Type B pancreatic cell (in vitro differentiated cells): ENCODE measurements around the gene TBL3. TPM values are rescaled to one million over a fixed set of nuclear protein-coding genes. Genes with fewer than 3 reads are reported as not detected.
"Not testable (repeated sequence)": the region's sequence is repeated elsewhere in the genome, so short reads cannot be mapped to it uniquely, and the experiment has no call there.

Experiments
- DNase-seq: peaks from one replicate; pipeline ENCODE4 v3.0.0; 2021; ENCODE audit warnings: mixed read lengths; ENCODE audit not compliant: unreplicated experiment; ENCODE audit errors: extremely low spot score
- H3K27ac Mint-ChIP-seq: 2 replicates; pipeline ENCODE4 v1.8.0; 2021; ENCODE audit warnings: mild to moderate bottlenecking, mixed read lengths
- H3K27me3 Mint-ChIP-seq: 2 replicates; pipeline ENCODE4 v1.8.0; 2021; ENCODE audit warnings: mixed read lengths
- H3K36me3 Mint-ChIP-seq: 2 replicates; pipeline ENCODE4 v1.8.0; 2021; ENCODE audit warnings: mixed read lengths
- H3K4me1 Mint-ChIP-seq: one replicate; pipeline ENCODE4 v1.8.0; 2021; ENCODE audit warnings: mixed read lengths; ENCODE audit not compliant: unreplicated experiment
- H3K4me3 Mint-ChIP-seq: 2 replicates; pipeline ENCODE4 v1.8.0; 2021; ENCODE audit warnings: mild to moderate bottlenecking, mixed read lengths
- H3K9me3 Mint-ChIP-seq: 2 replicates; pipeline ENCODE4 v1.8.0; 2021; ENCODE audit warnings: mixed read lengths
- total RNA-seq: library from RNA; stranded (reverse); gene quantifications from 2 replicates; pipeline ENCODE4 v1.2.1, GENCODE V29; 2021; ENCODE audit warnings: low replicate concordance
- TF ChIP-seq, protein P1 (sequence below): fragments of 200-600 bp; sonication (generic); conservative IDR thresholded peaks from 2 replicates; pipeline ENCODE4 v1.5.0; 2021; ENCODE audit warnings: antibody characterized with exemption, mild to moderate bottlenecking

The TBL3 gene
- total RNA-seq, 1 donor from 2014 or later: 37.0 TPM

DNA sequence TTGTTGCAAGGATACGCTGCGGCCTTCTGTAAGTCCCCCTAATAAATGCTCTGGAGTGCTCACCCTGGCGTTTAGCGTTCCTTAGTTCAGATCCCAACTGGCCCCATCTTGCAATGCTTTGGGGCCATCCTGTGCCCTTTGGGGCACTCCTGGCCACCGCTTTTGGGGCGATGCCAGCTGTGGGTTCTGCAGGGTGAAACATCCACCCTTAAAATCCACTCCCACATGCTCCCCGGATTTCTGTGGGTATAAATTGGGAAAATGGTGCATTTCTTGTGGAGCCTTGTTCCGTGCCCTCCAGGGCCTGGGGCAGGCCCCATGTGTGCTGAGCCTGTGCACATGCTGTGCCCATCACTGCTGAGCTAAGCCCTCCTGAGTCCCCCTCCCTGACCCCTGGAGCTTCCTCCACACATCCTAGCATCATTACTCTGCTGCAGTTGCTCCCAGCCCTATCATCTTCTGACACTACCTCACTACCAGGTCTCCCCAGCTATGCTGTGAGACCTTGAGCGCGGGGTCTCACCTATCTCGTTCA is 34.8 kb upstream of the TBL3 start:
- Mint-ChIP-seq H3K4me1 (no peaks in the 10 kb centered on the region), H3K27ac (no peak overlapping the region), H3K9me3 (no peaks in the 10 kb centered on the region), H3K4me3 (no peak overlapping the region), H3K36me3 (no peaks in the 10 kb centered on the region), H3K27me3 (no peaks in the 10 kb centered on the region)
- no peak for DNase-seq
- TF ChIP-seq, protein P1, sequence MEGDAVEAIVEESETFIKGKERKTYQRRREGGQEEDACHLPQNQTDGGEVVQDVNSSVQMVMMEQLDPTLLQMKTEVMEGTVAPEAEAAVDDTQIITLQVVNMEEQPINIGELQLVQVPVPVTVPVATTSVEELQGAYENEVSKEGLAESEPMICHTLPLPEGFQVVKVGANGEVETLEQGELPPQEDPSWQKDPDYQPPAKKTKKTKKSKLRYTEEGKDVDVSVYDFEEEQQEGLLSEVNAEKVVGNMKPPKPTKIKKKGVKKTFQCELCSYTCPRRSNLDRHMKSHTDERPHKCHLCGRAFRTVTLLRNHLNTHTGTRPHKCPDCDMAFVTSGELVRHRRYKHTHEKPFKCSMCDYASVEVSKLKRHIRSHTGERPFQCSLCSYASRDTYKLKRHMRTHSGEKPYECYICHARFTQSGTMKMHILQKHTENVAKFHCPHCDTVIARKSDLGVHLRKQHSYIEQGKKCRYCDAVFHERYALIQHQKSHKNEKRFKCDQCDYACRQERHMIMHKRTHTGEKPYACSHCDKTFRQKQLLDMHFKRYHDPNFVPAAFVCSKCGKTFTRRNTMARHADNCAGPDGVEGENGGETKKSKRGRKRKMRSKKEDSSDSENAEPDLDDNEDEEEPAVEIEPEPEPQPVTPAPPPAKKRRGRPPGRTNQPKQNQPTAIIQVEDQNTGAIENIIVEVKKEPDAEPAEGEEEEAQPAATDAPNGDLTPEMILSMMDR: no peak

DNA sequence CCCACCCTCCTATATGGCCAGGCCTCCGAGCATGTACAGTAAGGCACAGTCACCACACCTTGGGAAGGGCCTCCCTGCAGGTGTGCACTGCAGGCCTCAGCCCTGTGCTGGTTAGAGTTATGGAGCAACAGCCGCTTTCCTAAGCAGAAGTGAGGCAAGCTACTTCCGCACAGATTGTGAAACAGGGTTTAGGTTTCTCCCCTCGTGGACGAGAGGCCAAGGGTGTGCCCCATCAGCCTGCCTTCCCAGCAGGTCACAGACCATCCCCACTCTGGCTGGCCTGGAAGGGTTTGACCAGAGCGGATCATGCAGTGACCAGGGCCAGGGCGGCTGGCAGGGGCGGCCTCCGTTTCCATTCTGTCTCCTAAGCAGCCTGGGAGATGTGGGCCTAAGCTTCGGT is 33.5 kb upstream of the TBL3 start:
- no peaks in the 10 kb centered on the region for H3K36me3 Mint-ChIP-seq
- H3K4me3 Mint-ChIP-seq: no peak overlapping the region
- no peak overlapping the region for H3K27ac Mint-ChIP-seq
- H3K27me3 Mint-ChIP-seq: no peaks in the 10 kb centered on the region
- no peak for DNase-seq
- H3K4me1 Mint-ChIP-seq: no peaks in the 10 kb centered on the region
- no peaks in the 10 kb centered on the region for H3K9me3 Mint-ChIP-seq
- TF ChIP-seq, protein P1: no peak

DNA sequence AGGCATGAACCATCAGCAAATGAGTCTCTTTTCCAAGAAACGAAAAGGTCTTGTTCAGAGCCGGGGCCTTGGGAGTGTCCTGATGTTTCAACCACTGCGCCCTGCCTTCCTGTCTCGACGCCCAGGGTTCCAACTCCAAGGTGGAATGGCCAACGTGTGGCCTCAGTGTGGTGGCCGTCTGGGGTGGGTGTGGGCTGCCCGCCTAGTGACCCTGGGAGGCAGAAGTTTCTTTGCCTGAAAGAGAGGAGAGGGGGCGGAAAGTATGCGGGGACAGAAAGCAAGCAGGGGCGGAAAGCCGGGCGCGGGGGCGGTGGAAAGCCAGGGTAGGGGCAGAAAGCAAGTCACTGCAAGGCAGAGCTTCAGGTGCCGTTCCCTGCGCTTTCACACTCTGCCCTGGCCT is 32.9 kb upstream of the TBL3 start:
- Mint-ChIP-seq H3K9me3 (no peaks in the 10 kb centered on the region), H3K27me3 (no peaks in the 10 kb centered on the region), H3K4me1 (peaks cover 4% of the 10 kb centered on the region), H3K36me3 (no peaks in the 10 kb centered on the region), H3K27ac (no peak overlapping the region), H3K4me3 (no peak overlapping the region)
- TF ChIP-seq, protein P1: no peak
- no peak for DNase-seq

DNA sequence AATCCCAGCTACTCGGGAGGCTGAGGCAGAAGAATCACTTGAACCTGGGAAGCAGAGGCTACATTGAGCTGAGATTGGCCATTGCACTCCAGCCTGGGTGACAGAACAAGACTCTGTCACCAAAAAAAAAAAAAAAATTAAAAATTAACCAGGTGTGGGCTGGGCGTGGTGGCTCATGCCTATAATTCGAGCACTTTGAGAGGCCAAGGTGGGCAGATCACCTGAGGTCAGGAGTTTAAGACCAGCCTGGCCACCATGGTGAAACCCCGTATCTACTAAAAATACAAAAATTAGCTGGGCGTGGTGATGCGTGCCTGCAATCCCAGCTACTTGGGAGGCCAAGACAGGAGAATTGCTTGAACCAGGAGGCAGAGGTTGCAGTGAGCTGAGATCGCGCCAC is 32.0 kb upstream of the TBL3 start:
- H3K4me3 Mint-ChIP-seq: peak overlapping the region; percentile 45
- H3K27ac Mint-ChIP-seq, H3K36me3 Mint-ChIP-seq, H3K9me3 Mint-ChIP-seq, H3K4me1 Mint-ChIP-seq, DNase-seq, H3K27me3 Mint-ChIP-seq: not testable (repeated sequence)

DNA sequence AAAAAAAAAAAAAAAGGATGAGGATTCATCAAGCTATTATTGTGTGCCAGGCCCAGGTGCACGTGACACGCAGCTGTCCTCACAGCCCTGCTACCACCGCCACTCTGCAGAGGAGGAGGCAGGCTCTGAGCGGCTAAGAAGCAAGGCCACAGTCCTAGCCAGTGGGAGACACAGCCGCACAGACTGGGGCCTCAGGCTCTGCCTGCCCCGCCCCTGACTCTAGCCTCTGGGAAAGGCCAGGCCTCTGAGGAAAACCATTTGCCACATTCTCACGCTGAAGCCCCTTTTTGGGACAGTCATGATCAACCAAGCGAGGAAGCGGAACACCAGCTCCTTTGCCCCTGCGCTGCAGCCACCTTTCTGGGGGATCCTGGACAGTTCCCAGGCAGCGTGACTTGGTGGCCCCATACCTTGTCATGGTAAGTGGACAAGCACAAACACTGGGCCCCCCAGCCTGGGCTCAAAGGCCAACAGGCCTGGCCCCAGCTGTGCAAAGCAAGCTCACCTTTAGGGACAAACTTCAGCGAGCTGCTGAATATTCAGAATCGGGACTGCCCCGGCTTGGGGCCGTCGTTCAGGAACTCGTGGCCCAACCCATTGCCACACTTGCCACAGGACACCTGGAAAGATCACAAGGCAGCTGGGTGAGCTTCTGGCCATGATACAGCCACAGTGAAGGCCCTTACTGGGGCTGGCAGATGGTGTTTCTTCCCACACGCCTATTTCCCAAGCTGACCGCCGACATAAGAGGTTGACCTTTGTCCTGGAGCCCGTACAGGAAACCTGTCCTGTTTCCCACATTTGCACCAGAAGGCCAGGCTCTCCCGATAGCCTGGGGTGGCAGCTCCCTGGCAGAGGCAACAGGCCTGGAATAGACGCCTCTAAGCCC is 31.3 kb upstream of the TBL3 start:
- H3K27me3 Mint-ChIP-seq: no peaks in the 10 kb centered on the region
- TF ChIP-seq, protein P1: no peak
- no peak for DNase-seq
- no peaks in the 10 kb centered on the region for H3K36me3 Mint-ChIP-seq
- peak overlapping the region; percentile 23 for H3K27ac Mint-ChIP-seq
- H3K4me3 Mint-ChIP-seq: peak overlapping the region; percentile 45
- peaks cover 4% of the 10 kb centered on the region for H3K4me1 Mint-ChIP-seq
- H3K9me3 Mint-ChIP-seq: no peaks in the 10 kb centered on the region
